CD4-positive, alpha-beta T cell treated with Interleukin-6 at 100 ng/mL for 8 hours (primary cell): ENCODE data around the gene LASP1NB.
"Not testable (repeated sequence)": the region's sequence is repeated elsewhere in the genome, so short reads cannot be mapped to it uniquely, and the experiment has no call there.

Experiments used
- DNase-seq: peaks from one replicate; pipeline ENCODE4 v3.0.0-alpha.2; 2020; ENCODE audit warnings: mixed read lengths, low spot score

The LASP1NB gene

GRCh38 chr17:38918129-38918913 is 7.1 kb upstream of the LASP1NB start:
- DNase-seq: no peak

GRCh38 chr17:38918916-38919315 is 6.5 kb upstream of the LASP1NB start:
- DNase-seq: no peak

GRCh38 chr17:38919316-38920078 is 5.9 kb upstream of the LASP1NB start:
- DNase-seq: no peak

GRCh38 chr17:38920374-38921291 is 4.8 kb upstream of the LASP1NB start:
- no peak for DNase-seq

- DNase-seq: no peak
Measured at GRCh38 chr17:38921756-38922411, 3.5 kb upstream of the LASP1NB start.

- DNase-seq: no peak
Measured at GRCh38 chr17:38922538-38923297, 2.7 kb upstream of the LASP1NB start.

- DNase-seq: no peak
Measured at GRCh38 chr17:38926293-38927070, 1.1 kb downstream of the LASP1NB start.

- DNase-seq: not testable (repeated sequence)
Measured at GRCh38 chr17:38930782-38931181, 5.4 kb downstream of the LASP1NB start.

GRCh38 chr17:38933962-38934361 is 8.5 kb downstream of the LASP1NB start:
- not testable (repeated sequence) for DNase-seq

- DNase-seq: no peak
Measured at GRCh38 chr17:38939987-38940386, 14.6 kb downstream of the LASP1NB start.

GRCh38 chr17:38940404-38940803 is 15.0 kb downstream of the LASP1NB start:
- DNase-seq: no peak

- no peak for DNase-seq
Measured at GRCh38 chr17:38942696-38943334, 17.4 kb downstream of the LASP1NB start.

- no peak for DNase-seq
Measured at GRCh38 chr17:38943607-38944006, 18.2 kb downstream of the LASP1NB start.

GRCh38 chr17:38947189-38947588 is 21.8 kb downstream of the LASP1NB start:
- no peak for DNase-seq

- DNase-seq: not testable (repeated sequence)
Measured at GRCh38 chr17:38953800-38954199, 28.4 kb downstream of the LASP1NB start.

GRCh38 chr17:38958326-38958725 is 32.9 kb downstream of the LASP1NB start:
- no peak for DNase-seq

- DNase-seq: no peak
Measured at GRCh38 chr17:38958756-38959155, 33.3 kb downstream of the LASP1NB start.

- DNase-seq: no peak
Measured at GRCh38 chr17:38959508-38959907, 34.1 kb downstream of the LASP1NB start.

- DNase-seq: no peak
Measured at GRCh38 chr17:38960402-38960801, 35.0 kb downstream of the LASP1NB start.

GRCh38 chr17:38961413-38961812 is 36.0 kb downstream of the LASP1NB start:
- no peak for DNase-seq
